ENCODE data around the gene TENM4. TPM values are rescaled to one million over a fixed set of nuclear protein-coding genes. Genes with fewer than 3 reads are reported as not detected.

Gene TENM4
- polyA plus RNA-seq, 1 of the 3 experiments (the other 2 are of a cell fraction) = 16.7 TPM

GRCh38 chr11:79084382-79084781, 356.4 kb downstream of the TENM4 start:
- Histone ChIP-seq H3K27ac (ENCODE audit: low read depth in 2 of 2, low read length in 1 of 2) (no peak overlapping the region), H3K79me2 (ENCODE audit: insufficient read depth) (no peaks in the 10 kb centered on the region), H4K20me1 (ENCODE audit: insufficient read depth) (no peaks in the 10 kb centered on the region), H3K4me3 (ENCODE audit: low read depth in 2 of 2, low read length in 1 of 2) (no peak overlapping the region), H3K27me3 (ENCODE audit: insufficient read depth) (no peaks in the 10 kb centered on the region), H3K4me2 (no peak overlapping the region), H3K4me1 (ENCODE audit: control insufficient read depth in 1 of 2, insufficient read depth in 2 of 2, low read depth in 1 of 2, low read length in 1 of 2) (peaks cover 45 to 62% of the 10 kb centered on the region in 2 experiments), H2AFZ (ENCODE audit: low read depth) (no peak overlapping the region), H3K9ac (no peak overlapping the region), H3K9me2 (no peaks in the 10 kb centered on the region), H3K9me3 (no peaks in the 10 kb centered on the region), H3F3A (replicated peaks; ENCODE audit: insufficient read depth) (peaks cover 36% of the 10 kb centered on the region), H3K36me3 (replicated peaks in 1 of 2; ENCODE audit: control insufficient read depth in 1 of 2, insufficient read depth in 2 of 2, low read length in 1 of 2) (no peaks in the 10 kb centered on the region)
- ChIA-PET CTCF (interaction anchor here (1.4 to 4.1 kb wide), 2 partner anchors 8 to 438 kb away, joined by 4 to 18 read pairs; no protein-coding TSS in a partner anchor), POLR2A (no interaction called here)
- DNase-seq = no peak
- WGBS (ENCODE audit: low lambda C conversion rate) = 93% methylated on average over 5 of the region's 5 CpGs
- TF ChIP-seq EP300 (IDR thresholded peaks at IDR 0.05; ENCODE audit: borderline replicate concordance in 1 of 2, low read depth in 1 of 2, low read length in 1 of 2) (no peak), MAX (IDR thresholded peaks at IDR 0.05; ENCODE audit: low read depth) (no peak), POLR2AphosphoS5 (IDR thresholded peaks at IDR 0.05; ENCODE audit: low read depth, low read length) (no peak), YY1 (IDR thresholded peaks at IDR 0.05; ENCODE audit: low read depth) (no peak), SIN3A (IDR thresholded peaks at IDR 0.05; ENCODE audit: borderline replicate concordance, low read depth, low read length) (no peak), RFX5 (IDR thresholded peaks at IDR 0.05; ENCODE audit: low read length) (no peak), TAF1 (IDR thresholded peaks at IDR 0.05; ENCODE audit: borderline replicate concordance, low read depth, low read length) (no peak), MXI1 (IDR thresholded peaks at IDR 0.05; ENCODE audit: low read depth, low read length) (no peak), RCOR1 (IDR thresholded peaks at IDR 0.05; ENCODE audit: low read length) (no peak), FOXM1 (IDR thresholded peaks at IDR 0.05; ENCODE audit: low read depth) (no peak), CTCF (IDR thresholded peaks at IDR 0.05) (no peak), MEF2A (IDR thresholded peaks at IDR 0.05; ENCODE audit: borderline replicate concordance, low read depth) (no peak)
- TF ChIP-seq, protein P1, sequence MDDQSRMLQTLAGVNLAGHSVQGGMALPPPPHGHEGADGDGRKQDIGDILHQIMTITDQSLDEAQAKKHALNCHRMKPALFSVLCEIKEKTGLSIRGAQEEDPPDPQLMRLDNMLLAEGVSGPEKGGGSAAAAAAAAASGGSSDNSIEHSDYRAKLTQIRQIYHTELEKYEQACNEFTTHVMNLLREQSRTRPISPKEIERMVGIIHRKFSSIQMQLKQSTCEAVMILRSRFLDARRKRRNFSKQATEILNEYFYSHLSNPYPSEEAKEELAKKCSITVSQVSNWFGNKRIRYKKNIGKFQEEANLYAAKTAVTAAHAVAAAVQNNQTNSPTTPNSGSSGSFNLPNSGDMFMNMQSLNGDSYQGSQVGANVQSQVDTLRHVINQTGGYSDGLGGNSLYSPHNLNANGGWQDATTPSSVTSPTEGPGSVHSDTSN (IDR thresholded peaks at IDR 0.05) = no peak

GRCh38 chr11:79083352-79083751, 357.5 kb downstream of the TENM4 start:
- Histone ChIP-seq H4K20me1 (ENCODE audit: insufficient read depth) (no peaks in the 10 kb centered on the region), H3K4me1 (ENCODE audit: control insufficient read depth in 1 of 2, insufficient read depth in 2 of 2, low read depth in 1 of 2, low read length in 1 of 2) (peaks cover 41 to 62% of the 10 kb centered on the region in 2 experiments), H3K27ac (ENCODE audit: low read depth in 2 of 2, low read length in 1 of 2) (peak overlapping the region in 1 of 2 experiments; percentile 66; a peak in 1 of 4 replicates), H3K79me2 (ENCODE audit: insufficient read depth) (no peaks in the 10 kb centered on the region), H3K9ac (no peak overlapping the region), H3K9me2 (no peaks in the 10 kb centered on the region), H3K27me3 (ENCODE audit: insufficient read depth) (no peaks in the 10 kb centered on the region), H3K4me3 (ENCODE audit: low read depth in 2 of 2, low read length in 1 of 2) (no peak overlapping the region), H3F3A (replicated peaks; ENCODE audit: insufficient read depth) (peaks cover 25% of the 10 kb centered on the region), H3K4me2 (no peak overlapping the region), H2AFZ (ENCODE audit: low read depth) (no peak overlapping the region), H3K9me3 (no peaks in the 10 kb centered on the region), H3K36me3 (replicated peaks in 1 of 2; ENCODE audit: control insufficient read depth in 1 of 2, insufficient read depth in 2 of 2, low read length in 1 of 2) (no peaks in the 10 kb centered on the region)
- no peak for DNase-seq
- ChIA-PET CTCF (interaction anchor here (0.9 to 4.1 kb wide), 4 partner anchors 9 to 437 kb away, joined by 3 to 18 read pairs (median 5); no protein-coding TSS in a partner anchor), POLR2A (no interaction called here)
- WGBS (ENCODE audit: low lambda C conversion rate) = 75% methylated on average over 6 of the region's 6 CpGs
- TF ChIP-seq ELF1 (IDR thresholded peaks at IDR 0.05) (no peak), RCOR1 (IDR thresholded peaks at IDR 0.05; ENCODE audit: low read length) (no peak), GABPA (IDR thresholded peaks at IDR 0.05; ENCODE audit: low read depth) (no peak), FOXJ3 (CRISPR knock-in tag; IDR thresholded peaks at IDR 0.05) (no peak), TAF1 (IDR thresholded peaks at IDR 0.05; ENCODE audit: borderline replicate concordance, low read depth, low read length) (no peak), MEF2A (IDR thresholded peaks at IDR 0.05; ENCODE audit: borderline replicate concordance, low read depth) (no peak), EZH2phosphoT487 (IDR thresholded peaks at IDR 0.05; ENCODE audit: borderline replicate concordance, low read depth) (no peak), NRF1 (IDR thresholded peaks at IDR 0.05; ENCODE audit: low read depth, low read length) (no peak), REST (IDR thresholded peaks at IDR 0.05; ENCODE audit: low read depth, low read length) (no peak), MAX (IDR thresholded peaks at IDR 0.05; ENCODE audit: low read depth) (no peak)
- TF ChIP-seq, protein P2, sequence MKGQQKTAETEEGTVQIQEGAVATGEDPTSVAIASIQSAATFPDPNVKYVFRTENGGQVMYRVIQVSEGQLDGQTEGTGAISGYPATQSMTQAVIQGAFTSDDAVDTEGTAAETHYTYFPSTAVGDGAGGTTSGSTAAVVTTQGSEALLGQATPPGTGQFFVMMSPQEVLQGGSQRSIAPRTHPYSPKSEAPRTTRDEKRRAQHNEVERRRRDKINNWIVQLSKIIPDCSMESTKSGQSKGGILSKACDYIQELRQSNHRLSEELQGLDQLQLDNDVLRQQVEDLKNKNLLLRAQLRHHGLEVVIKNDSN (IDR thresholded peaks at IDR 0.05; ENCODE audit: borderline replicate concordance, low read depth) = no peak

Data from SK-N-SH (cell line).